ENCODE measurements around the gene STK32C. TPM values are rescaled to one million over a fixed set of nuclear protein-coding genes. Genes with fewer than 3 reads are reported as not detected.
A peak's percentile ranks its signal among the peaks of the same experiment; 100 is the strongest.

Gene STK32C
- total RNA-seq, 3 donors from 2014 or later = 5.6 to 12.8 (median 11.7) TPM

- intact Hi-C loops (cut with DNase I; ENCODE audit: low total_unique reads) = loop anchor here (1.0 kb wide), 1 partner anchor 24 kb away; no protein-coding TSS in a partner anchor
- peak in 2 of 3 donors; percentile 32 to 70 for TF ChIP-seq POLR2AphosphoS5 (IDR thresholded peaks at IDR 0.05)
- no peak for TF ChIP-seq CTCF (IDR thresholded peaks at IDR 0.05)
- H3K9me3 ChIP-seq = no peaks in the 10 kb centered on the region
- H3K4me1 ChIP-seq = peaks cover 0 to 6% of the 10 kb centered on the region in 2 donors
- peak within 1 kb of the TSS; percentile 79 to 88 for H3K27ac ChIP-seq
- H3K27me3 ChIP-seq = no peaks in the 10 kb centered on the region
- no peaks in the 10 kb centered on the region for H3K36me3 ChIP-seq
- peak; percentile 96 to 99 for DNase-seq (ENCODE audit: low spot score in 2 of 2)
- H3K4me3 ChIP-seq = peak within 1 kb of the TSS; percentile 74 to 91 (median 87)
These were observed 24.1 kb upstream of the STK32C start, which contains the start of gene LRRC27 for GRCh38 chr10:132331601-132332432. Gene LRRC27 (plus strand): TSS chr10:132332193. CDS start chr10:132333525, 1,332 bp downstream.

- DNase-seq (ENCODE audit: low spot score in 2 of 2) = no peak
- intact Hi-C loops (cut with DNase I; ENCODE audit: low total_unique reads) = no loop called here
- H3K4me1 ChIP-seq = peaks cover 0 to 6% of the 10 kb centered on the region in 2 donors
- no peaks in the 10 kb centered on the region for H3K27me3 ChIP-seq
- peak overlapping the region; percentile 74 to 91 (median 87) for H3K4me3 ChIP-seq
- TF ChIP-seq CTCF (IDR thresholded peaks at IDR 0.05) (no peak), POLR2AphosphoS5 (IDR thresholded peaks at IDR 0.05) (no peak), POLR2A (IDR thresholded peaks at IDR 0.05) (no peak)
- no peaks in the 10 kb centered on the region for H3K9me3 ChIP-seq
- peak overlapping the region in 1 of 2 donors; percentile 26 for H3K27ac ChIP-seq
- no peaks in the 10 kb centered on the region for H3K36me3 ChIP-seq
These were observed 22.7 kb upstream of the STK32C start for GRCh38 chr10:132330486-132330833.

- TF ChIP-seq POLR2A (IDR thresholded peaks at IDR 0.05) (no peak), POLR2AphosphoS5 (IDR thresholded peaks at IDR 0.05) (no peak), CTCF (IDR thresholded peaks at IDR 0.05) (no peak)
- H3K27me3 ChIP-seq = no peaks in the 10 kb centered on the region
- intact Hi-C loops (cut with DNase I; ENCODE audit: low total_unique reads) = no loop called here
- peaks cover 0 to 6% of the 10 kb centered on the region in 2 donors for H3K4me1 ChIP-seq
- H3K9me3 ChIP-seq = no peaks in the 10 kb centered on the region
- no peak for DNase-seq (ENCODE audit: low spot score in 2 of 2)
- peak overlapping the region in 1 of 2 donors; percentile 26 for H3K27ac ChIP-seq
- H3K36me3 ChIP-seq = no peaks in the 10 kb centered on the region
- peak overlapping the region; percentile 11 to 74 (median 29) for H3K4me3 ChIP-seq
These were observed 22.1 kb upstream of the STK32C start for GRCh38 chr10:132329565-132330485.

- intact Hi-C loops (cut with DNase I; ENCODE audit: low total_unique reads) = no loop called here
- H3K27ac ChIP-seq = no peak overlapping the region
- no peak for DNase-seq (ENCODE audit: low spot score in 2 of 2)
- no peak overlapping the region for H3K4me3 ChIP-seq
- peaks cover 0 to 6% of the 10 kb centered on the region in 2 donors for H3K4me1 ChIP-seq
- H3K36me3 ChIP-seq = no peaks in the 10 kb centered on the region
- H3K9me3 ChIP-seq = no peaks in the 10 kb centered on the region
- no peak for TF ChIP-seq POLR2A (IDR thresholded peaks at IDR 0.05)
- TF ChIP-seq POLR2AphosphoS5 (IDR thresholded peaks at IDR 0.05) = no peak
- TF ChIP-seq CTCF (IDR thresholded peaks at IDR 0.05) = no peak
- H3K27me3 ChIP-seq = no peaks in the 10 kb centered on the region
These were observed 21.0 kb upstream of the STK32C start for GRCh38 chr10:132328738-132329137.

Data from breast epithelium (tissue), 4 donors.